Activated CD8-positive, alpha-beta T cell treated with anti-CD3 and anti-CD28 coated beads for 36 hours (primary cell): Measurements from ENCODE around the gene PXDN. TPM values are rescaled to one million over a fixed set of nuclear protein-coding genes. Genes with fewer than 3 reads are reported as not detected.

Source experiments
- ATAC-seq: fragments of 200-7000 bp; cut with Tn5 transposase; one replicate; pipeline ENCODE4 v1.10.0; 2021; ENCODE audit warnings: mild to moderate bottlenecking, moderate library complexity
- CTCF ChIA-PET: fragments of 350-600 bp; sonication (Branson Sonifier 250); formaldehyde crosslinking; loops from one replicate; lab custom pipeline; 2021; ENCODE audit warnings: antibody characterized with exemption; lab: Charles Lee
- POLR2A ChIA-PET: fragments of 350-600 bp; sonication (Branson Sonifier 250); formaldehyde crosslinking; loops from one replicate; lab custom pipeline; 2021; ENCODE audit warnings: antibody characterized with exemption; lab: Charles Lee
- DNase-seq: peaks from one replicate; pipeline ENCODE4 v3.0.0-alpha.2; 2020
- H3K27ac Mint-ChIP-seq: one replicate; pipeline ENCODE4 v1.8.0; 2021; ENCODE audit warnings: mild to moderate bottlenecking, mixed read lengths
- H3K27me3 Mint-ChIP-seq: one replicate; pipeline ENCODE4 v1.8.0; 2021; ENCODE audit warnings: mixed read lengths
- H3K36me3 Mint-ChIP-seq: one replicate; pipeline ENCODE4 v1.8.0; 2021; ENCODE audit warnings: low read depth, mixed read lengths
- H3K4me1 Mint-ChIP-seq: one replicate; pipeline ENCODE4 v1.8.0; 2021; ENCODE audit warnings: low read depth, mixed read lengths
- H3K4me3 Mint-ChIP-seq: one replicate; pipeline ENCODE4 v1.8.0; 2021; ENCODE audit warnings: mild to moderate bottlenecking, moderate library complexity, mixed read lengths
- H3K9me3 Mint-ChIP-seq: one replicate; pipeline ENCODE4 v1.8.0; 2021; ENCODE audit warnings: mixed read lengths
- CTCF ChIP-seq: fragments of 200-600 bp; IDR thresholded peaks from one replicate; pipeline ENCODE4 v1.8.0; 2022; ENCODE audit warnings: antibody characterized with exemption, mild to moderate bottlenecking
- intact Hi-C: fragments of 100-400 bp; cut with micrococcal nuclease; formaldehyde crosslinking; loops from one replicate; pipeline ENCODE4 v1.10.0; 2022
- total RNA-seq, 2 experiments: library from RNA; stranded (reverse); gene quantifications; one replicate each; pipeline ENCODE4 v1.2.3, GENCODE V29; 2021

PXDN gene
- total RNA-seq, 2 experiments from 2014 or later = 0.58 to 0.83 TPM

- intact Hi-C loops = no loop called here
- Mint-ChIP-seq H3K4me1 (no peaks in the 10 kb centered on the region), H3K27ac (no peak overlapping the region)
These were observed 141.9 kb downstream of the PXDN start for GRCh38 chr2:1602278-1603010.

GRCh38 chr2:1601471-1602277, 142.6 kb downstream of the PXDN start:
- Mint-ChIP-seq H3K9me3 (no peaks in the 10 kb centered on the region), H3K27ac (no peak overlapping the region), H3K27me3 (peaks cover 4% of the 10 kb centered on the region), H3K4me3 (no peak overlapping the region), H3K36me3 (no peaks in the 10 kb centered on the region), H3K4me1 (no peaks in the 10 kb centered on the region)
- CTCF ChIA-PET = no interaction called here
- ATAC-seq (no peak), DNase-seq (no peak)
- no peak for TF ChIP-seq CTCF
- intact Hi-C loops = no loop called here
- POLR2A ChIA-PET = no interaction called here

More at GRCh38 chr2:1602278-1603010, 141.9 kb downstream of the PXDN start:
- DNase-seq (no peak), ATAC-seq (no peak)
- ChIA-PET CTCF (no interaction called here), POLR2A (no interaction called here)
- no peaks in the 10 kb centered on the region for H3K9me3 Mint-ChIP-seq
- peaks cover 8% of the 10 kb centered on the region for H3K27me3 Mint-ChIP-seq
- H3K4me3 Mint-ChIP-seq = no peak overlapping the region
- TF ChIP-seq CTCF = no peak
- no peaks in the 10 kb centered on the region for H3K36me3 Mint-ChIP-seq

GRCh38 chr2:1601067-1601412, 143.3 kb downstream of the PXDN start:
- TF ChIP-seq CTCF = no peak
- H3K36me3 Mint-ChIP-seq = no peaks in the 10 kb centered on the region
- ATAC-seq = no peak
- no peaks in the 10 kb centered on the region for H3K27me3 Mint-ChIP-seq
- no peak overlapping the region for H3K27ac Mint-ChIP-seq
- no peak overlapping the region for H3K4me3 Mint-ChIP-seq
- H3K9me3 Mint-ChIP-seq = no peaks in the 10 kb centered on the region
- POLR2A ChIA-PET = no interaction called here
- intact Hi-C loops = no loop called here
- DNase-seq = no peak
- CTCF ChIA-PET = no interaction called here
- H3K4me1 Mint-ChIP-seq = no peaks in the 10 kb centered on the region

- POLR2A ChIA-PET = no interaction called here
- Mint-ChIP-seq H3K4me3 (no peak overlapping the region), H3K27me3 (no peaks in the 10 kb centered on the region), H3K9me3 (no peaks in the 10 kb centered on the region), H3K27ac (no peak overlapping the region), H3K4me1 (no peaks in the 10 kb centered on the region), H3K36me3 (no peaks in the 10 kb centered on the region)
- TF ChIP-seq CTCF = no peak
- DNase-seq (no peak), ATAC-seq (no peak)
- CTCF ChIA-PET = no interaction called here
- intact Hi-C loops = no loop called here
These were observed 143.9 kb downstream of the PXDN start for GRCh38 chr2:1600191-1601066.
